GM19193 (cell line): Measurements from ENCODE around the gene TMEM176B.

Source experiments
- POLR2A ChIP-seq: IDR thresholded peaks from 4 replicates; pipeline ENCODE4 v1.6.1; 2011; ENCODE audit not compliant: insufficient read depth, insufficient read length; ENCODE audit errors: extremely low read depth

Gene TMEM176B

DNA sequence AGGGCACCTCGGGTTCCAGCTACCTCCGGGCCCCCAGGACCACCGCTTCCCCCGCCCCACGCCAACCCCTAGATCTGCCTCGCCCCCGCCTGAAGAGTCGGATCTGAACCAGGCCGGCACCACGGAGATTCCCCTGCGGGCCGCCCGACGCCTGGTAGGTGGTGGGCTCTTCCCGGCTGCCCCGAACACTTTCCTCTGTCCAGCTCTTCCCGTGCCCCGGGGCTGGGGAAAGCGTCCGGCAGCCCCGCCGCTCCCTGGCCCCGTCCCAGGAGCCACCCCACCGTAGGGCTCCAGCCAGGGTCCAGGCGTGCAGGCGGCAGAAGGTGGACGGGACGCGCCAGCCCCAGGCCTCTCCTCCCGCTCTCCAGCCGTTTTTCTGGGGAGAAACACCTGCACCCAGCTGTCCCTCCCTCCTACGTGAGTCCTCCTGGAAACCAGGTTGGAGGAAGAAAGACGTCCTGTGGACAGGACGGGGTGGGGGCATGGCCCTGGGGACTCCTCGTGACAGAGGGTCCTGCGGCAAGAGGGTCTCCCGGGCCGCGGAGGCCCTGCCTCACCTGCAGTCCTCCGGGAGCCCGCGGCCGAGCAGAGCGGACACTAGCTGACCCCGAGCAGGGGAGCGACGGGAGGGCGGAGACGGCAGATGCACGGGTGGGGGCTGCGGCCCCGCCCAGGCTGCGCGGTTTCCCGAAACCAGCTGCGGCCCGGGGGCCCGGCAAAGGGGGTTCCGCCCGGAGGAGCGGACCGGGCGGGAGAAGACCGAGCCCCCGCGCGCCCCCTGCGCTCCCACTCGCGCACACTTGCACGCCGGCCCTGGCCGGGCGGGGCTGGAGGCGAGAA, at the start of gene TMEM176B:
TMEM176B (minus strand) TSS at position 624 of the 840 bp plus-strand sequence. CDS start 3,795 bp downstream, outside the sequence.
- TF ChIP-seq POLR2A, result no peak

DNA sequence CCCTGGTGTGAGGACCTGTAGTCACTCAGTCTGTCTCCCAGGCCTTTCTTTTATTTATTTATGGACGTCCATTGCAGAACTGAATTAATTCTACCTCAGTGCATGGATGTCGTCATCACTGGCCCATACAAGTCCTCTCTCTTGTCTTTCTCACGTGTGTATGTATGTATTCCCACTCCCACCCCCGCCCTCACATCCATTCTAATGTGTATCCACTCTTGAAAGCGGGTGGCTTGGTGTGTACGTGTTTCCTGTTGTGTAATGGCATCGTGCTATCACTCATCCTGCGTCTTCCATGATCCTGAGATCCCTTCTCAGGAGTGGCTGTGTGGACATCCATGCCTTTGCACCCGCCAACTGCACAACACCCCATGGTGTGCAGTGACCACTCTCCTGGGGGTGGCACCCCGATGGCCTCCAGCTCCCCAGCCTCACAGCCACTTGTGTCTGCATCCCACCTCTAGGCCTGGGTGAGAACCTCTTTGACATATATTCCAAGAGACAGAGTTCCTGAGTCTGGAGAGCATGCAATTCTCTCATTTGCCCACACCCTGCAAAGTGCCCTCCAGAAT, 49.1 kb upstream of the TMEM176B start:
- TF ChIP-seq POLR2A, result no peak

GRCh38 chr7:150848561-150849115, 48.5 kb upstream of the TMEM176B start:
- TF ChIP-seq POLR2A, result no peak

DNA sequence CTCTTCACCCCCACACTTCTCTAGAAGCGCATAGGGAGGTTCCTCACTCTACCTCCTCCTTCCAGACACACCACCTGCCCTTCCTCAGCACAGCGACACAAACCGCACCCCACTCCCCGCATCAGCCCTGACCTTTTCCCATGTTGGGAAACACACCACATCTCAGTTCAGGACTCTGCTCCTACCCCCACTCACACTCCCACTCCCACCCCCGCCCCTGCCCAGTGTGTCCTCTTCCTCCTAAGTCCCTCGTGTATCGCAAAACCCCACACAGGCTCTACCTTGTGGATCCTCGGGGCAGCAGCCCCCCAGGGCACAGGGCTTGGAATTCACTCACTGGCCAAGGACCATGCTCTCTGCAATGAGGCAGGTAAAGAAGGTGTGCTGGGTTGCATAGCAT, 47.9 kb upstream of the TMEM176B start:
- no peak for TF ChIP-seq POLR2A

DNA sequence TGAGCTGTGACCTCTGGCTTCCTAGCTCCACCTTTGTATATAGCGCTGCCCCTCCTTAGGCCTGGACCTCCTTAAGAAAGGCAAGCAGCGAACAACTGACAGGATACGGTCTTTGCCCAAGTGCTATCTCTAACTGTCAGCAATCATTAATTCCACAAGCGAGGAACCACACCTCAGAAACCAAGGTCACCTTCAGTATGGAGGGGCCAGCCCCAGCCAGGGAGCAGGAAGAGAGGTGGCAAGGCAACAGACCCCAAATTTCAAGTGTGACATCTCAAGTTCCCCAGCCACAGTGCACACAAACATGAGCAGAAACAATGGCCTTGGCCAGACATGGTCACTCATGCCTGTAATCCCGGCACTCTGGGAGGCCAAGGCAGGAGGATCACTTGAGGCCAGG, 47.4 kb upstream of the TMEM176B start:
- no peak for TF ChIP-seq POLR2A

- TF ChIP-seq POLR2A, result no peak
Measured at GRCh38 chr7:150846291-150847115, 46.3 kb upstream of the TMEM176B start.

- TF ChIP-seq POLR2A, result no peak
Measured at GRCh38 chr7:150845421-150845861, 45.3 kb upstream of the TMEM176B start.

DNA sequence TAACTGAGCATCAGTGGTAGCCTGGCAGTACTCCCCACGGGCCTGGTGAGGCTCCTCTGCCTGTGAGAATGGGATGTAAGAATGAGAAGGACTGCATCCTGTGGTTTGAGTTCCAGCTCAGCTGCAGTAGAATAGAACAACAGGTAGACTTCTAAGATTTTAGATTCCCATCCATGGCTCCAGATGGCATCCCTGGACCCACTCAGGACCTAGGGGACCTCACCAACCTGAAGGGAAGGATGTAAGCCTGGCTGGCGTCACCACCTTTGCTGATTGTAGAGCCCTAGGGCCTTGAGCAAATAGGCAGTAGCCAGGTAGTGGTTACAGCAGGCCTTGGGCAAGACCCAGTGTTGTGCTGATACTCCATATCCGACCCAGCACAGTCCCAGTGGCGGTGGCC, 42.6 kb upstream of the TMEM176B start:
- no peak for TF ChIP-seq POLR2A

DNA sequence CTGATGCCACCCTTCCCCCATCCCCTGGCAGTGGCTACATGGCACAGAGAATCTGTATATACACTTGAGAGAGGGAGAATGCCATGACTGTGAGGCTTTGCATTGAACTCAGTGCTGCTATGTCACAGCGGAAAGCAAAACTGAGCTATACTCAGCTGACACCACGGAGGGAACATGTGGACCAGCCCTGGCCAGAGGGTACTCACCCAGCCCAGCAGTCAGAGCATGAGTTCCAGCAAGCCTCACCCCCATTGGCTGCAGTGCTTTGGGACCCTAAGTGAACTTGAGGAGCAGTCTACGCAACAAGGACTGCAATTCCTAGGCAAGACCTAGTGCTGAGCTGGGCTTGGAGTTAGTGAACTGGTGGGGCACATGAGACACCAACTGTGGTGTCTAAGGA, 41.9 kb upstream of the TMEM176B start:
- no peak for TF ChIP-seq POLR2A

DNA sequence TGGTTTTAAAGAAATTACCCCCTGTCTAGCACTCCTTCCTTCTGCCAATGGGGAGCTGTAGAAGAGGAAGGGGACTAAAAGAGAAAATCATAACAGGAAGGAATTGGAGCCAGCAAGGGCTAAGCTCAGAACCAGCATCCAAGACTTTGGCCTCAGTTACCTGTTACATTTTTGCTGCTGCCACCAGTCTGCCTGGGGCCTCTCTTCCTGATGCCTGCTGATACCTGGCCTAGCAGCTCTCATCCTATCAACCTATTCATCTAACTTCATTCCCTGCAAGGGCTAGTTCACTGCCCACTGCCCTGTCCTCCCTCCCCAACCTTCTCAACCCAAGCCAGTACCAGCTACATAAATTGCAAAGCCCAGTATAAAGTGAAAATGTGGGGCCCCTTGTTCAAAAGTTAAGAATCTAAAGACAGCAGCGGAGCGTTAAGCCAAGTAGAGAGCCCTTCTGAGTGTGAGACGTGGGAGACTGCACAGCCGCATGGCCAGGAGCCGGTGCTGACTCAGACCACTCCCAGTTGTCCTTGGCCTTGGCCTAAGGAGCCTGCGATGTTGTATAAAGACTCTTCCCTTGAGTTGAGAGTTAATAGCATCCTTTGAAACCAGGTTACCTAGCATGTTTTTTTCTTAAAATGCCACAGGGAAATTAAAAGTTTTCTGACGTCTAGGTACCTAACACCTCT, 38.9 kb upstream of the TMEM176B start:
- no peak for TF ChIP-seq POLR2A

DNA sequence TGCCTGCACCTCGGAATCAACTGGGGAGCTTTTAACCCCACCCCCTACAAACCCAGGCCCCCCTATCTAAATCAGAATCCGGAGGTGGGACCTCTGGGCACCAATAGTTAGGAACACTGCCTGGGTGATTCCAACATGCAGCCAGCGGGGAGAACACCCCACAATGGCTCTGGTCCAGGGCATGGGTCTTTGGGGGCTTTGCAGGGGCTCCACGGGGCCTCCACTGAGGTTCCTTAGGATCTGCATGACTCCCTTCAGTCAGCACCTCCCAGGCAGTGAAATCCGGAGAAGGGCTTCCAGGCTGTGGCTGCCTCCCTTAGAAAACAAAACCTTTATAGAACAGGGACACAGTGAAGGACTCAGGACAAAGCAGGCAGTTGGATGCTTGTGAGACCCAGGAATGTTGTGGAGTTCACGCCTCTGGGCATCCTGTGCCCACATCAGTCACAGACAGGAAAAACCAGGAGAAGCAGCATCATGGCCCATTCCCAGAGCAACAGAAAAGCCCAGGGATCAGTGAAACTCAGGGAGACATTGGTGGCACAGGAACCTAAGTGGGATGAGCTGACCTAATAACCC, 35.6 kb upstream of the TMEM176B start:
- TF ChIP-seq POLR2A, result no peak

DNA sequence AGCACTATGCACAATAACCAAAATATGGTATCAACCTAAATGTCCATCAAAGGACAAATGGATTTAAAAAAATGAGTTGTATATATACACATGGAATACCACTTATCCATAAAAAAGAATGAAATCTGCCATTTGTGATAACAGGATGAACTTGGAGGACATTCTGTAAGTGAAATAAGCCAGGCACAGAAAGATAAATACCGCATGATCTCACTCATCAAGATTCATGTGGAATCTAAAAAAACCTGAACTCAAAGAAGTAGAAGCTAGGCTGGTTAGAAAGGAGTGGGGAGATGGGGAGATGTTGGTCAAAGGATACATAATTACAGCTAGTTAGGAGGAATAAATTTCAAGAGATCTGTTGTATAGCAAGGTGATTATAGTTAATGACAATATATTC, 34.9 kb upstream of the TMEM176B start:
- no peak for TF ChIP-seq POLR2A

DNA sequence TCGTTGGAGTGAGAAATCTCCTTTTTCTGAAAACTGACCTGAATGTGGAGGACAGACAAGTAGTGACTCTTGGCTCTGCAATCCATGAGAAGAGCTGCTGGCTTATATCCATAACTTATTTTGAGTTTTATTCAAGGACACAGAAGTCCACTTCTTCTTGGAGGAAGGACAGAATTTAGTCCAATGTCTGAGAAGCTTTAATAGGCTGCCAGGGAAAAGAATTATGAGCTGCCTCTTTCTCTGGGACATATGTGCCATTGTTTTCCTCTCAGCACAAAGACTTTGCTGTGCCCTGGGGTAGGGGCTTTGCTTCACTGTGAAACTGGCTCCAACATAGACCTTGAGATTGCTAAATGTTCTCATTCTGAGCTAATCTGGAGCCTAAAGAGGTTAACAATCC, 31.7 kb upstream of the TMEM176B start:
- TF ChIP-seq POLR2A, result no peak

DNA sequence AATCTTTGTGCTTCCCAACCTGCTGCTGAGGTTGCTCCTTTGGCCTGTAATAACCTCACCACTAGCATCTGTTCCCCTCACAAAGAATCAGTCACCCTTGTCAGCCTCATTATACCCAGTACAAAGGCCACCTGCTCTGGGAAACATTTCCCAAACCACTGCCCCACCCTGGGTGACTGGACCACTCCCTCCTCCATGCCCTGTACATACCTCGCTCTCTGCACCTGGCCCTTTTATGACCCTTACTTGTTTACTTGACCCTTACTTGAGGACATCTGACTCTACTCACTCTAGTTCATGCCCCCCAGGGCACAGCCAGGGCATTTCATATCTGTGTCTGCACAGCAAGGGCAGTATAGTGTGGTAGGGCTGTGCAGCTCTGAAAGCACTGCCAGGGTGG, 30.8 kb upstream of the TMEM176B start:
- TF ChIP-seq POLR2A, result no peak
